SW 1271 (cell line): ENCODE data around the gene BOLA2B.
"Not testable (repeated sequence)": the region's sequence is repeated elsewhere in the genome, so short reads cannot be mapped to it uniquely, and the experiment has no call there.

Experiments
- DNase-seq, 2 experiments: peaks; one replicate each; lab custom pipeline; 2025; lab: John Stamatoyannopoulos, UW

Gene BOLA2B

DNA sequence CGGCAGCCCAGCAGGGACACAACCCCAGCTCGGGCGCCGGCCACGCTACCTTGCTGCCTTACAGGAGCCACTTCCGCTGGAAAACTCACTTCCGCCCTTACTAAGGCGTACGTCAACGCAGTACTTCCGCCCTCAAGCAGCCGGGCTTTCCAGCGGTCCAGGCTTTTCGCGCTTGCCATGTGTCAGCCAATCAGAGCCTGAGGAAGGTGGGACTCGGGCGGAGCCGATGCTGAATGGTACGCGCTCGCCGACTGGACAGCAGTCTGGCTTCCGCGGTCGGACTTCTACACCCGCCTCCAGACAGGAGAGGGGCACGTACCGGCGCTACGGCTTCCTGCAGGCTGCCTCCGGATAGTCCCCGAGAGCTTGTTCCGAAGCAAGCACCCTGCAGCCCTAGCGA, at the start of gene BOLA2B, which contains the start of gene SLX1A:
Gene BOLA2B, minus strand, starts transcription at position 52 of the 400 bp plus-strand sequence. CDS start 71 bp downstream, outside the sequence.
Gene SLX1A, plus strand, starts transcription at position 261 of the 400 bp plus-strand sequence. CDS start 210 bp downstream, outside the sequence.
- DNase-seq, result not testable (repeated sequence)

DNA sequence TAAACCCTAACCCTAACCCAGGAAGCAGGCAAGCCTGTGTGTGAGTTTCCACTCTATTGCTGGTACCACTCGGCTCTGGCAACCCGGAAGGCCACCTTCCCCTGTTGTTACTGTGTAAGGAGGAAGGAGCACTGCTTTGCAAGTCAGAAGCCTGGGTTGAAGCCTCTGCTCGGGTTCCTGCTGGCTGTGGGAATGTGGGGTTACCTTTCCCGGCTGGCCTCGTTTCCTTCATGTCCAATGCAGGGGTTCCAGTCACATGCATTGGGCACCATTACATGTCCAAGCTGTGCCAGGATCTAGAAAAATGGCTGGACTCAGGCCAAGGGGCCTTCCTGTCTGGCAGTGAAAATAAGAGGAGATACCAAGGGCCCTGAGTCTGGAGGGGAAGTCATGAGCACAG, 23.6 kb upstream of the BOLA2B start:
- not testable (repeated sequence) for DNase-seq

DNA sequence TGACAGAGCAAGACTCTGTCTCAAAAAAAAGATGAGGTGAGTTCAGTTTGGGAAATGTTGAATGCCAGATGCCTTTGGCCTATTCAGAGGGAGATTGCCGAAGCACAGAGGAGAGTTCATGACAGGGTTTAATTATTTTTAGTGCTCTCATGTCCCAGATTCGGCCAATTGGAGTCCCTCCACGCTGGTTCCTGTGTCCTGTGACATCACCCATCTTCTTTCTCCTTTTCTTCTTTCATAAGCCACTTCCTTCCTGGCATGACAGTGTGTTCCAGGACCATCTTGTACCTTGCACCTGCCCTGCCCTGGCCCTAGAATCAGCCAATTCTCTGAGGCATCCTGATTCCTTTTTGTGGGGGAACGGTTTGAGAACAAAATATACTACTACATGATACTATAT, 17.9 kb upstream of the BOLA2B start:
- not testable (repeated sequence) for DNase-seq

DNA sequence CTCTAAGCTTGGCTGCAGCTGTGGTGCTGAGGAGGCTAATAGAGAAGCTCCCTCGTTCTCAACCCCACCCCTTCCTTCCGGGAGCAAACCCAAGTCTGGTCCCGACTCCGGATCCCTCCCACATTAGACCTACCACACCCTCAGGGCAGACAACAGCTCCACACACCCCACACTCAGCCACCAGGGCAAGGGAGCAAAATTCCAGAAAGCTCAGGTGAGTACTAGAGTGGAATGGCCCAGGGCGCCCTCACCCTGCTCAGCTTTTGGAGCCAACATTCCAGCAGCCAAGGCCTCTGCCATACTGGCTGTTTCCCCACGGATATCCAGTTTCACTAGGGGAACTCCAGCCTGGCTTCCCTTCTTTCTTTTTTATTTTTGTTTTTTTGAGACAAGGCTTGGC, 15.6 kb upstream of the BOLA2B start:
- not testable (repeated sequence) for DNase-seq

DNA sequence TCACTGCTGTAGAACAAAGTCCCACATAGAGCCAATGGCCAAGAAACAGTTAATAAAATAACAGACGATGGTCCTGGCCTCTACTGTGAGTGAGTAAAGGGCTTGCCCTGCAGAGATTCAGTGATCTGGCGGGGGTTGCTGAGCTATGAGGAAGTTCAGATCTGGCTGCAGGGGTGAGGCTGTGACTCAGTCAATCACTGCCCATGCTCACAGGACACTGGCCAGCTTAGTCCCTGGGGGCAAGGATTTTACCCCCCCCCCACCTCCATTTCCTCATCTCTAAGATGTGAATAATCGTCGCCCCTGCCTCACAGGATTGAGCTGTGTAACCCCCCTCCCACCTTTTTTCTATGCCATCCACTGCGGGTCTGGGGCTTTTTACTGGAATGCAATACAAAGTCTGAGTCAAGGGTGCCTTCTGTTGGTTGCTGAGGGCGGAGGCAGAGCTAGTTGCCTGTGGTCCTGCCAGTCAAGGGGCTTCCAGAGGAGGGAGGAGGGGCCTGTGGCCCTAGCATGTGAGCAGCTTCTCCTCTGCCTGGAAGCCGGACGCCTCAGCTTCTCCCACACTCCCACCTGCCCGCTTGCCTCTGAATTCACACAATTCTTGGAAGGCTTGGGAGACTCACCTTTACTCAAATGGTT, 13.7 kb upstream of the BOLA2B start:
- DNase-seq, result not testable (repeated sequence)

DNA sequence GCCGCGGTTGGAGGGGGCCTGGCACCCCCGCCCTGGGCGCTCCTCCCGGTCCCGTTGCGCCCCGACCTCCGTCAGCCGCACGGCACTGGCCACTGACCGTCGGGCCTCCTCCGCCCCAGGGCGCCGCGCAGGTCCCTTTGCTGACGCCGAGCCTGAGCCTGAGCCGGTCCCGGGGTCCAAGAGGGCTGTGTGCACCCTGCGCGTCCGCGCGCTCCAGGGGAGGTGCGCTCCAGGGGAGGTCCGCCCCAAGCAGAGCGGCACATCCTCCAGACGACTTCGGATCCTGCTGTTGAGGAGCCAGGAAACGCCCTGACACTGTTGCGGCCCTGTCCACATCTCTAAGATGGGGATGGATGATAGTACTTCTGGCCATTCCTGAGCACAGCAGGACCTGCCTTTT, 12.8 kb upstream of the BOLA2B start:
- DNase-seq, result not testable (repeated sequence)

DNA sequence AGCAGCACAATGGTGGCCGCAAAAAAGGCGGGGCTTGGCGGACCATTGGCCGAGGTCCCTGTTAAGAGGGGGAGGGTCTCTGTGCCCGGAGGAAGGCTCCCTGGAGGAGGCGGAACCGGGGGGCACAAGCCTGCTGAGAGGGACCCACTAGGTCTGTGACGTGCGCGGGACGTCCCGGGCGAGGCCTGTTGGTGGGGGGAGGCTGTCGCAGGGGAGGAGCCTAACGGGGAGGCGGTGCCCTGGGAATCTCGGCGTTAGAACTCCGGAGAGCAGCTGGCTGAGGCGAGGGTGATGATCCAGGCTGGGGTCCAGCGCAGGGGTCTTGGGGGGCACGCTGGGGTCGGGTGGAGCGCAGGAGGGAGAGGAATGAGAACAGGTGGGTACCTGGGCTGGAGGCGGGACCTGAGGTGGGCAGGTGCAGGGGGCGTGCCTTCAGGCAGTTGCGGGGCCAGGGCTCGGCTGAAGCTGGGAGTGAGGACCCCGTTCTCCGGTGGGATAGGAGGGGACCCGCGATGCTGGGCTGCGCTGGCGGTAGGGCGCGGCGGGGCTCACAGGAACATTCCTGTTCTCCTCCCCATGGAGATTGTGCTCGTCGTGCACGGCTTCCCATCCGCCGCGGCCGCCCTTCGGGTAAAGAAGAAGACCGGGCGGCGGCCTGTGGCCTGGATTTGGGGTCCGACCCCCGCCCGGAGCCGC, 12.2 kb upstream of the BOLA2B start:
- not testable (repeated sequence) for DNase-seq

DNA sequence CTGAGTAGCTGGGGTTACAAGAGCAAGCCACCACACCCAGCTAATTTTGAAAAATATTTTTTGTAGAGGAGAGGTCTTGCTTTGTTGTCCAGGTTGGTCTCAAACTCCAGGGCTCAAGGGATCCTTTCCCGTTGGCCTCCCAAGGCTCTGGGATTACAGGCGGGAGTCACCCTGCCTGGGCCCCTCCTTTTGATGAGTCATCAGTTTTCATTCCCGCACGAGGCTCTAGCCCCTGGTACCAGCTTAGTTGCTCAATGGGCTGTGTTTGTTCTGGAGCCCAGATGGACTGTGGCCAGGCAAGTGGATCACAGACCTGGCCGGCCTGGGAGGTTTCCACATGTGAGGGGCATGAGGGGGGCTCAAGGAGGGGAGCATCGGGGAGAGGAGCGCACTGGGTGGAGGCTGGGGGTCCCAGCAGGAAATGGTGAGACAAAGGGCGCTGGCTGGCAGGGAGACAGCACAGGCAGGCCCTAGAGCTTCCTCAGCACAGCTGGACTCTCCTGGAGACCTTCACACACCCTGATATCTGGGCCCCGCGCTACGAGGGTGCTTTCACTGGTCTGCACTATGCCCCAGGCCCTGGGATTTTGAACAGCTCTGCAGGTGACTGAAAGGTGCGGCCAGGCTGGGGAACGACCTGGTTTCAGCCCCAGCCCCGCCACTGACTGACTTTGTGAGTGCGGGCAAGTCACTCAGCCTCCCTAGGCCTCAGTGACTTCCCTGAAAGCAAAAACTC, 6.3 kb upstream of the BOLA2B start:
- not testable (repeated sequence) for DNase-seq

DNA sequence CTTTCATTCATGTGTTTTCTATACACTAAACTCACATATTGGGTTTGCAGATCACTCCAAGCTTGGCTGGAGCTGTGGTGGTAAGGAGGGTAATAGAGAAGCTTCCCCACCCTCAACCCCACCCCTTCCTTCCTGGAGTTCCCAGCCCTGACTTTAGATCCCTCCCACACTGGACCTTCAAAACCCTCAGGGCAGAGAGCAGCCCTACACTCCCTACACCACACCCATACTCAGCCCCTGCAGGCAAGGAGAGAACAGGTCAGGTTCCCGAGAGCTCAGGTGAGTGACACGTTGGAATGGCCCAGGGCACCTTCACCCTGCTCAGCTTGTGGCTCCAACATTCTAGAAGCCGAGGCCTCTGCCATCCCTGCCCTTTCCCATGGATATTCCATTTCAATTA, 5.6 kb upstream of the BOLA2B start, which contains the start of gene SULT1A3:
Gene SULT1A3, plus strand, starts transcription at position 207 of the 400 bp plus-strand sequence. CDS start 1,474 bp downstream, outside the sequence.
- not testable (repeated sequence) for DNase-seq

DNA sequence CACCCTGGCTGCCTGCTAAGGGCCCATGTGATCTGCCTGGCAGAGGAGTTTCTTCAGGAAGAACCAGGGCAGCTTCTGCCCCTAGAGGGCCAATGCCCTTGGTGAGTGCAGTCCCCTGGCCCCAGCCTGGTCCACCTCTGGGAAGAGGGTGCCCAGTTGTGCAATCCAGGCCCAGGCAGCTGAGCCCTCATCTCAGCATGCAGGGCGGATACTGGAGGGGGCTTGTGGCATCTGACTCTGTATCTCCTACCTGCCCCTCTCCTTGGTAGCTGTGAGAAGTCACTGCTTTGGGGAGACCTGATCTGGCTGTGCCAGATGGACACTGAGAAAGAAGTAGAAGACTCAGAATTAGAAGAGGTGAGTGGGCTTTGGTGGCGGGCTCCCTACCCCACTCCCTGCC, 3.5 kb upstream of the BOLA2B start:
- not testable (repeated sequence) for DNase-seq

DNA sequence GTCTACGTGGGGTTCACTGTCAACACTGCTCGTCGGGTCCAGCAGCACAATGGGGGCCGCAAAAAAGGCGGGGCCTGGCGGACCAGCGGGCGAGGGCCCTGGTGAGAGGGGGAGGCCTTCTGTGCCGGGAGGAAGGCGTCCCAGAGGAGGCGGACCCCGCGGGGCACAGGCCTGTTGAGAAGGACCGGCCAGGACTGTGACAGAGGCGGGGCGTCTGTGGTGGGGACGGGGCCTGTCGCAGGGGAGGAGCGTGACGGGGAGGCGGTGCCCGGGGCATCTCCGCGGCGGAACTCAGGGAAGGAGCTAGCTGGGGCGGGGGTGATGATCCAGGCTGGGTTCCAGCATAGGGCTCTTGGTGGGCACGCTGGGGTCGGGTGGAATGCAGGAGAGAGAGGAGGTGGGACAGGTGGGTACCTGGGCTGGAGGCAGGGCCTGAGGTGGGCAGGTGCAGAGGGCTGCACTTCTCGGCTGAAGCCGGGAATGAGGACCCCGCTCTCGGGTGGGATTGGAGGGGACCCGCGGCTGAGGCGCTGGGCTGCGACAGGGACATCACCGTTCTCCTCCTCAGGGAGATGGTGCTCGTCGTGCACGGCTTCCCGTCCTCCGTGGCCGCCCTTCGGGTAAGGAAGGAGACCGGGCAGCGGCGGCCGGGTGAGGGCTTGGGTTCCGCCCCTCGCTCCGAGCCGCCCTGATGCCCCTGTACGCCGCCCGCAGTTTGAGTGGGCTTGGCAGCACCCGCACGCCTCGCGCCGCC, 883 bp upstream of the BOLA2B start:
- not testable (repeated sequence) for DNase-seq

DNA sequence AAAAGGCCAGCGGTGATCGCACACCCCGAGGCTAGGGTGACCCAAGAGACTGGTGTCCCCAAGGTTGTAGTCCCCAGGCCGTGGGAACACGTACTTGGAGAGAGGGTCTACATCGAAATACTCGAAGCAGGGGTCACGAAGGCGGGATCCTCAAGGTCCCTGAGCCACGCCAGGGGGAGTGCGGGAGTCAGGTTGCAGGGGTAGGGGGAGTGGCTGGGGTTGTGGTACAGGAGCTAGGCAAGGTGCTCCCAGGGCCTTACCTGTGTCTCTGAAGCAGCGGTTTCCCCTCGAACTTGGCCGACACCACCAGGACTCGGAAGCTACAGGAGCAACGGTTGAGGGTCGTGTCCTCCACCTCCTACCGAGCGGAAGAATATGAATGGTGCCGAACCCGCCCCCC, 368 bp downstream of the BOLA2B start:
- not testable (repeated sequence) for DNase-seq

DNA sequence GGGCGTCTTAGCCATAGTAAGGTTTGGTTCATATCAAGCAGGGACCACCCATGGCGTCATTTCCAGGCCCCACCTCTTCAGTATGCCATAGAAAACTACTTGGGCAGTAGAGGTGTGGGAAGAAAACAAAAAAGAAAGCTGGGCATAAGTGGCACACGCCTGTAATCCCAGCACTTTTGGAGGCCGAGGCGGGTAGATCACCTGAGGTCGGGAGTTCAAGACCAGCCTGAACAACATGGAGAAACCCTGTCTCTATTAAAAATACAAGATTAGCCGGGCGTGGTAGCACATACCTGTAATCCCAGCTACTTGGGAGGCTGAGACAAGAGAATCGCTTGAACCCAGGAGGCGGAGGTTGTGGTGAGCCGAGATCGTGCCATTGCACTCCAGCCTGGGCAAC, 2.3 kb downstream of the BOLA2B start:
- not testable (repeated sequence) for DNase-seq

DNA sequence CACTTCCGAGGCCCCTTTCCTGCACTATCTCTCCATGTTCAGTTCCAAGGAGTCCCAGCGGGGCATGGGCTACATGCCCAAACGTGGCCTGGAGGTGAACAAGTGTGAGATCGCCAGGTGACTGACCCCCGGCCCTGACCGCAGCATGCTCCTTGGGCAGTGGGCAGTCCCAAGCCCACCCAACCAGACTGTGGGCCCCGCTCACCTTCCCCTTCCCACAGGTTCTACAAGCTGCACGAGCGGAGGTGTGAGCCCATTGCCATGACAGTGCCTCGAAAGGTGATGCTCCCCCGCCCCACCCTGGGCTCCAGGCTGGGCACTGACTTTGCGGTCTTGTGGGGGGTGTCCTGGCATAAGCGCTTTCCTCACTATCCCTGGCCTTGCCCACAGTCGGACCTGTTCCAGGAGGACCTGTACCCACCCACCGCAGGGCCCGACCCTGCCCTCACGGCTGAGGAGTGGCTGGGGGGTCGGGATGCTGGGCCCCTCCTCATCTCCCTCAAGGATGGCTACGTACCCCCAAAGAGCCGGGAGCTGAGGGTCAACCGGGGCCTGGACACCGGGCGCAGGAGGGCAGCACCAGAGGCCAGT, 5.4 kb downstream of the BOLA2B start:
- no peak for DNase-seq

DNA sequence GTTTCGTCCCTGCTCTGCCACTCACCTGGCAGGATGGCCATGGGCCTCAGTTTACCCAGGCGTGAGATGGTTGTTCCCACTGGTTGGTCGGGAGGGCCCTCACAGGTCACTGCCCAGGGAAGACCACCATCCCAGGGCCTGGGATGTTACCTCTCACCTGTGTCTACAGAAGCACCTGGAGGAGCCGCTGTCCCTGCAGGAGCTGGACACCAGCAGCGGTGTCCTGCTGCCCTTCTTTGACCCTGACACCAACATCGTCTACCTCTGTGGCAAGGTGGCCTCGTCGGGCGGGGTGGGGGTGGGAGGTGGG, 6.0 kb downstream of the BOLA2B start:
- no peak for DNase-seq

DNA sequence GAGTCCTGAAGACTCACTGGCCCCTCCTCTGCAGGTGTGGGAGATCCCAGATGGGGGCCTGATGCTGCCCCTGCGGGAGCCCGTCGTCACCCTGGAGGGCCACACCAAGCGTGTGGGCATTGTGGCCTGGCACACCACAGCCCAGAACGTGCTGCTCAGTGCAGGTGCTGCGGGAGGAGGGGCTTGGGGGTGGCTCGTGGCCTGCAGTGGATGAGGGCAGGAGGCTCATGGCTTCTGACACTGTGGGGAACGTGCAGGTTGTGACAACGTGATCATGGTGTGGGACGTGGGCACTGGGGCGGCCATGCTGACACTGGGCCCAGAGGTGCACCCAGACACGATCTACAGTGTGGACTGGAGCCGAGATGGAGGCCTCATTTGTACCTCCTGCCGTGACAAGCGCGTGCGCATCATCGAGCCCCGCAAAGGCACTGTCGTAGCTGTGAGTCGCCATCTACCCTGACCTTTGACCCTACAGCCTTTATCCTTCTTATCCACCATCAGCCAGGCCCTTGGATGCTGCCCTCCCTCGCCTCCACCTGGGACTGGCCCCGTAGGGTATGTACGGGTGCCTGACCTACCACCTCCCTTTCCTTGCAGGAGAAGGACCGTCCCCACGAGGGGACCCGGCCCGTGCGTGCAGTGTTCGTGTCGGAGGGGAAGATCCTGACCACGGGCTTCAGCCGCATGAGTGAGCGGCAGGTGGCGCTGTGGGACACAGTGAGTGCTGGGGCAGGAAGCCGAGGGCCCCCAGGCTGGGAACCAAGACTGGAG, 6.5 kb downstream of the BOLA2B start:
- DNase-seq, result no peak

DNA sequence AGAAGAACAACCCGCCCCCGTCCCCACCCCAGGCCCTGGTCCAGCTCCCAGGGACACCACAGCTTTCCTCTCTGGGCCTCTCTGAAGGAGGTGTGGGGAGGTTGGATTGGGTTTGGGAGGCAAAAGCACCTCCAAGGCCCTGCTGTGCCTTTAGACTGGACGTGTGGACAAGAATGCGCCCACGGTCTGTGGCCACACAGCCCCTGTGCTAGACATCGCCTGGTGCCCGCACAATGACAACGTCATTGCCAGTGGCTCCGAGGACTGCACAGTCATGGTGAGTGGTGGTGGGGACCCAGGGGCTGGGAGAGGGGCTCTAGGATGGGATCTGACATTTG, 7.1 kb downstream of the BOLA2B start:
- DNase-seq, result no peak

DNA sequence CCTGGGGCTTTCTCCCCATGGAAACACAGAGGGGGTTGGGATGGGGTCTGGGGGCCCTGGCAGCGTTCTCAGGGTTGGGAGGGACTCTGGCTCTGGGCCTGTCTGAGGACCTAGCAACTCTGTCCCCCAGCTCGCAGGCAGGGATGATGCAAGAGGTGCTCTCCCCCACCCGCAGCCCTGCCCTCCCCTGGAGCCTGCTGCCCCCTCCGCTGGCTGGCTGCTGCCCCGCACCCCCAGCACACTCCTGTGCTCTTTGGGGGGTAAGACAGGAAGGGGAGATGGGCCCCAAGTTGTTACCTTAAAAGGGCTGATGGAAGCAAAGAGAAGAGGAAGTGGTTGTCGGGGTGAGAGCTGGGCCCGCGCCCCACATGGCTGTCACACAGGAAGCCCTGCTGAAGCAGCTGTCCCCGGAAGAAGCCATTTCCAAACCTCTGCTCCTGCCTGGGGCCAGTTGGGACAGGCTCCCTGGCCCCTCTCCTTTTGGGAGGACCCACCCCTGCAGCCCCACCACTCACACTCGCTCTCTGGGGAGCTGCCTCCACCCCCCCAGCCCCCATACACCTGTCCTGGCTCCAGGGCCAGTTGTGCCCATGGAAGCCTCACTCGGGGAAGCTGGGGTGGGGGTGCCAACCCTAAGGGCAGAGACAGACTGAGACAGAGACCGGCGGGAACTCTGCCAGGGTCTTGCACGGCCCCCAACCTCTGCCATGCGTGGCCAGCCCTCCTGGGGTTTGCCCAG, 7.6 kb downstream of the BOLA2B start:
- no peak for DNase-seq

DNA sequence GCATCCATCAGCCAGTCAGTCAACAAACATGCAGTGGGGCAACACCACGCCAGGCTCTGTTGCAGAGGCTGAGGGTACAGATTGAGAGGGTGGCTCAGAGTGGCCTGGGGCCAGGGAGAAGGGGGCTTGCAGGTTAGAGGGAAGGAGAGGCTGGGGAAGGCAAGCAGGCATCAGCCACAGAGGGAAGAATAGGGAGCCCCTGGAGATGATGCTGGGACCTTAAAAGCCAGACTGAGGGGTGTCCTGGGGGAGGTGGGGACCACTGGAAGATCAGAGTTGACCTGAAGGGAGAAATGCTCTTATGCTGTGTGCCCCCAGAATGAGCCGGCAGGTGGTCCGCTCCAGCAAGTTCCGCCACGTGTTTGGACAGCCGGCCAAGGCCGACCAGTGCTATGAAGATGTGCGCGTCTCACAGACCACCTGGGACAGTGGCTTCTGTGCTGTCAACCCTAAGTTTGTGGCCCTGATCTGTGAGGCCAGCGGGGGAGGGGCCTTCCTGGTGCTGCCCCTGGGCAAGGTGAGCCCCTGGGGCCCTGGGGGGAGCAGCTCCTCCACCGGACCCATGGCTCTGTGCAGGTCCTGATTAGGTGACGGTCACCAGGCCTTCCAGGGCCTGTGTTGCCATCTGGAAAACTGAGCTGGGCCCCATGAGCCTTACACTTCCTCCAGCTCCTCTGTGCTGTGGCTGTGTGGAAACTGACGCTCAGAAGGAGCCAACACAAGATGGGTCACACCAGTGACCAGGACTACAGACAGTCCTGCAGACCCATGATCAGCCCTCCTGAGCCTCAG, 8.4 kb downstream of the BOLA2B start:
- no peak for DNase-seq
